B cell (primary cell): ENCODE results near the gene CHIT1. TPM values are rescaled to one million over a fixed set of nuclear protein-coding genes. Genes with fewer than 3 reads are reported as not detected.

Experiments used
- ATAC-seq: fragments of 200-7000 bp; cut with Tn5 transposase; one replicate; pipeline ENCODE4 v1.10.0; 2021; ENCODE audit warnings: low read depth, mild to moderate bottlenecking, moderate number of reproducible peaks, moderate library complexity
- CTCF ChIA-PET: fragments of 350-600 bp; sonication (Branson Sonifier 250); formaldehyde crosslinking; loops from one replicate; lab custom pipeline; 2021; ENCODE audit warnings: antibody characterized with exemption, inconsistent platforms; lab: Charles Lee
- POLR2A ChIA-PET: fragments of 350-600 bp; sonication (Branson Sonifier 250); formaldehyde crosslinking; loops from one replicate; lab custom pipeline; 2021; ENCODE audit warnings: antibody characterized with exemption; lab: Charles Lee
- DNase-seq: peaks from one replicate; pipeline ENCODE4 v3.0.0; 2013
- H2AFZ ChIP-seq: 2 replicates; pipeline ENCODE4 v1.6.1; 2012; ENCODE audit warnings: mild to moderate bottlenecking, low read depth, low read length; ENCODE audit not compliant: insufficient read depth, poor library complexity, severe bottlenecking
- H3K27ac ChIP-seq, 2 donors: 1 replicate in 1 of 2; 2 replicates in 1 of 2; pipeline ENCODE4 v1.5.1; 2012 to 2013; ENCODE audit warnings: low read length in 2 of 2, mild to moderate bottlenecking in 2 of 2, moderate library complexity in 1 of 2
- H3K27me3 ChIP-seq, 4 experiments: fragments of 200-600 bp in 1 of 4; sonication (generic) in 1 of 4; replicated peaks in 1 of 4; 1 replicate in 2 of 4; 2 replicates in 2 of 4; pipeline versions ENCODE4 v1.6.1 to v1.7.0; 2013 to 2016; ENCODE audit warnings: low read length in 3 of 4, mild to moderate bottlenecking in 2 of 4, mixed read lengths in 1 of 4, moderate library complexity in 1 of 4; ENCODE audit not compliant: insufficient read depth in 4 of 4, control insufficient read depth in 3 of 4; ENCODE audit errors: control extremely low read depth in 1 of 4
- H3K36me3 ChIP-seq, 2 experiments: replicated peaks in 1 of 2; 1 replicate in 1 of 2; 2 replicates in 1 of 2; pipeline versions ENCODE4 v1.6.1 to v1.7.1; 2013; ENCODE audit warnings: low read length in 1 of 2; ENCODE audit not compliant: insufficient read depth in 2 of 2, control insufficient read depth in 1 of 2; ENCODE audit errors: control extremely low read depth in 1 of 2, extremely low read depth in 1 of 2
- H3K4me1 ChIP-seq, 2 donors: fragments of 200-600 bp in 1 of 2; sonication (generic) in 1 of 2; 1 replicate in 1 of 2; 2 replicates in 1 of 2; pipeline versions ENCODE4 v1.5.1 to v1.6.1; 2013 to 2017; ENCODE audit warnings: low read length in 2 of 2; ENCODE audit not compliant: control insufficient read depth in 2 of 2, insufficient read depth in 2 of 2
- H3K4me2 ChIP-seq: replicated peaks from 2 replicates; pipeline ENCODE3; 2012; ENCODE audit warnings: mild to moderate bottlenecking, low read depth, low read length; ENCODE audit not compliant: poor library complexity, severe bottlenecking
- H3K4me3 ChIP-seq, 5 experiments: fragments of 200-600 bp in 1 of 5; sonication (generic) in 1 of 5; 1 replicate in 3 of 5; 2 replicates in 2 of 5; pipeline versions ENCODE4 v1.5.1 to v1.7.0; 2011 to 2016; ENCODE audit warnings: low read length in 4 of 5, mild to moderate bottlenecking in 4 of 5, low read depth in 2 of 5, control low read depth in 1 of 5, moderate library complexity in 1 of 5; ENCODE audit not compliant: insufficient read depth in 1 of 5; ENCODE audit errors: control extremely low read depth in 1 of 5, extremely low read depth in 1 of 5
- H3K79me2 ChIP-seq: fragments of 200-600 bp; sonication (generic); one replicate; pipeline ENCODE4 v1.6.0; 2016; ENCODE audit warnings: low read length; ENCODE audit not compliant: control insufficient read depth, insufficient read depth
- H3K9ac ChIP-seq: fragments of 200-600 bp; sonication (generic); 2 replicates; pipeline ENCODE4 v1.6.1; 2017; ENCODE audit warnings: mild to moderate bottlenecking, low read length, moderate library complexity
- H3K9me3 ChIP-seq, 3 donors: one replicate each; pipeline versions ENCODE4 v1.6.1 to v1.7.1; 2013; ENCODE audit warnings: low read length in 2 of 3; ENCODE audit not compliant: control insufficient read depth in 2 of 3, insufficient read depth in 1 of 3; ENCODE audit errors: control extremely low read depth in 1 of 3
- H4K20me1 ChIP-seq: 2 replicates; pipeline ENCODE4 v1.6.0; 2012; ENCODE audit warnings: mild to moderate bottlenecking, low read length; ENCODE audit not compliant: insufficient read depth, control insufficient read depth, poor library complexity, severe bottlenecking
- H3K27ac Mint-ChIP-seq: one replicate; pipeline ENCODE4 v1.8.0; 2021; ENCODE audit warnings: mixed read lengths
- H3K27me3 Mint-ChIP-seq: one replicate; pipeline ENCODE4 v1.8.0; 2021; ENCODE audit warnings: mixed read lengths
- H3K4me1 Mint-ChIP-seq: one replicate; pipeline ENCODE4 v1.8.0; 2021; ENCODE audit warnings: mixed read lengths
- H3K4me3 Mint-ChIP-seq: one replicate; pipeline ENCODE4 v1.8.0; 2021; ENCODE audit warnings: mixed read lengths
- H3K9me3 Mint-ChIP-seq: one replicate; pipeline ENCODE4 v1.8.0; 2022; ENCODE audit warnings: mixed read lengths; ENCODE audit not compliant: insufficient read depth
- EZH2 ChIP-seq: IDR thresholded peaks from 2 replicates; pipeline ENCODE4 v1.6.1; 2012; ENCODE audit warnings: borderline replicate concordance, low read depth, mild to moderate bottlenecking, moderate library complexity, low read length; ENCODE audit not compliant: insufficient read depth, poor library complexity, severe bottlenecking
- WGBS: methylation state at CpG from one replicate; pipeline ENCODE4 v1.1.5; 2013; ENCODE audit warnings: missing lambda C conversion rate; ENCODE audit not compliant: insufficient coverage; 5-methylcytosine and 5-hydroxymethylcytosine counted together
- intact Hi-C: fragments of 100-400 bp; cut with micrococcal nuclease; formaldehyde crosslinking; loops from one replicate; pipeline ENCODE4 v1.10.0; 2022
- polyA plus RNA-seq: library from polyadenylated mRNA; depleted of rRNA; stranded (reverse); fragments of >200 nt; gene quantifications from 2 replicates; pipeline ENCODE4 v1.2.3, GENCODE V29; 2012
- total RNA-seq, 2 donors: library from RNA; stranded (reverse); fragments of 120-200 nt in 1 of 2; gene quantifications; 1 replicate in 1 of 2; 2 replicates in 1 of 2; pipeline versions ENCODE4 v1.2.3 to v1.2.4, GENCODE V29; 2013 to 2022
- TF ChIP-seq, protein P1 (sequence below): fragments of 200-600 bp; IDR thresholded peaks from one replicate; pipeline ENCODE4 v1.8.0; 2022; ENCODE audit warnings: antibody characterized with exemption, mild to moderate bottlenecking

The CHIT1 gene
- total and polyA plus RNA-seq, 2 donors (not counting 1 experiment from before 2014, with no cell fraction given): 2.0 to 8.2 TPM

DNA sequence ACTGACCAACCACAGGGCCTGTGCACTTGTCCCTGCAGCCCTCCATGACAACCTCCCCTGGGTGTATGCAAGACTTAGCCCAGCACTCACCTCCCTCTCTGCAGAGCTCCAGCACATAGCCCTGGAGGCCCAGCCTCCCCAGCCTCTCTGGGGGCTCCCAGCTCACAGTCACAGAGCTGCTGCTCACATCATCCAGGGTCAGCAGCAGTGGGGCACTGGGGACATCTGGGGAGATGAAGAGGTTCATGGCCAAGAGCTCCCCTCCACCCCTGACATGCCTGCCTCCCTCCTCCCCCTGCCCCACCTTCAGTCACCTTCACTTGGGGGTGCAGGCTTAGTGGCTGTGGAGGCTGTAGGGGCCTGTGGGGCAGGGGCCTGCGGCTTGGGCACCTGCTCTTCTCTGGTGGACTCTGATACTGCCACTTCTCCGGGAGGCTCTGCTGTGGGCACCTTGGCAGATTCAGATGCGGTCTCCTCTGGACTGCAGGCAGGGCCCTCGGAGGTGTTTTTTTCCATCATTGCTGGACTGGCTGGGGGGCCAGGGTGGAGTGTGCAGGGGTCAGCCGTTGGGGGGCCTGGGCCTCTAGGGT is 54.1 kb downstream of the CHIT1 start, which contains the start of gene MYBPH:
MYBPH (minus strand) TSS at position 590 of the 590 bp plus-strand sequence; CDS start at position 519, 71 bp downstream.
- peaks cover 0 to 8% of the 10 kb centered on the region in 2 donors for H3K4me1 ChIP-seq
- H3K4me2 ChIP-seq: no peak within 1 kb of the TSS
- Mint-ChIP-seq H3K4me1 (peaks cover 1% of the 10 kb centered on the region), H3K4me3 (no peak within 1 kb of the TSS), H3K27me3 (peaks cover 6% of the 10 kb centered on the region), H3K9me3 (no peaks in the 10 kb centered on the region), H3K27ac (no peak within 1 kb of the TSS)
- no peaks in the 10 kb centered on the region for H4K20me1 ChIP-seq
- no peak within 1 kb of the TSS for H3K9ac ChIP-seq
- 57% methylated on average over 4 of the region's 5 CpGs for whole genome bisulfite sequencing
- no peak within 1 kb of the TSS for H3K27ac ChIP-seq
- ATAC-seq: no peak
- ChIA-PET POLR2A (no interaction called here), CTCF (no interaction called here)
- H3K79me2 ChIP-seq: no peaks in the 10 kb centered on the region
- intact Hi-C loops: no loop called here
- H2AFZ ChIP-seq: no peak within 1 kb of the TSS
- peaks cover 0 to 7% (median 0%) of the 10 kb centered on the region in 3 donors for H3K9me3 ChIP-seq
- no peak for TF ChIP-seq EZH2
- TF ChIP-seq, protein P1, sequence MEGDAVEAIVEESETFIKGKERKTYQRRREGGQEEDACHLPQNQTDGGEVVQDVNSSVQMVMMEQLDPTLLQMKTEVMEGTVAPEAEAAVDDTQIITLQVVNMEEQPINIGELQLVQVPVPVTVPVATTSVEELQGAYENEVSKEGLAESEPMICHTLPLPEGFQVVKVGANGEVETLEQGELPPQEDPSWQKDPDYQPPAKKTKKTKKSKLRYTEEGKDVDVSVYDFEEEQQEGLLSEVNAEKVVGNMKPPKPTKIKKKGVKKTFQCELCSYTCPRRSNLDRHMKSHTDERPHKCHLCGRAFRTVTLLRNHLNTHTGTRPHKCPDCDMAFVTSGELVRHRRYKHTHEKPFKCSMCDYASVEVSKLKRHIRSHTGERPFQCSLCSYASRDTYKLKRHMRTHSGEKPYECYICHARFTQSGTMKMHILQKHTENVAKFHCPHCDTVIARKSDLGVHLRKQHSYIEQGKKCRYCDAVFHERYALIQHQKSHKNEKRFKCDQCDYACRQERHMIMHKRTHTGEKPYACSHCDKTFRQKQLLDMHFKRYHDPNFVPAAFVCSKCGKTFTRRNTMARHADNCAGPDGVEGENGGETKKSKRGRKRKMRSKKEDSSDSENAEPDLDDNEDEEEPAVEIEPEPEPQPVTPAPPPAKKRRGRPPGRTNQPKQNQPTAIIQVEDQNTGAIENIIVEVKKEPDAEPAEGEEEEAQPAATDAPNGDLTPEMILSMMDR: no peak
- DNase-seq: no peak
- no peaks in the 10 kb centered on the region for H3K36me3 ChIP-seq
- peaks cover 0 to 6% (median 0%) of the 10 kb centered on the region in 4 experiments for H3K27me3 ChIP-seq
- H3K4me3 ChIP-seq: no peak within 1 kb of the TSS

DNA sequence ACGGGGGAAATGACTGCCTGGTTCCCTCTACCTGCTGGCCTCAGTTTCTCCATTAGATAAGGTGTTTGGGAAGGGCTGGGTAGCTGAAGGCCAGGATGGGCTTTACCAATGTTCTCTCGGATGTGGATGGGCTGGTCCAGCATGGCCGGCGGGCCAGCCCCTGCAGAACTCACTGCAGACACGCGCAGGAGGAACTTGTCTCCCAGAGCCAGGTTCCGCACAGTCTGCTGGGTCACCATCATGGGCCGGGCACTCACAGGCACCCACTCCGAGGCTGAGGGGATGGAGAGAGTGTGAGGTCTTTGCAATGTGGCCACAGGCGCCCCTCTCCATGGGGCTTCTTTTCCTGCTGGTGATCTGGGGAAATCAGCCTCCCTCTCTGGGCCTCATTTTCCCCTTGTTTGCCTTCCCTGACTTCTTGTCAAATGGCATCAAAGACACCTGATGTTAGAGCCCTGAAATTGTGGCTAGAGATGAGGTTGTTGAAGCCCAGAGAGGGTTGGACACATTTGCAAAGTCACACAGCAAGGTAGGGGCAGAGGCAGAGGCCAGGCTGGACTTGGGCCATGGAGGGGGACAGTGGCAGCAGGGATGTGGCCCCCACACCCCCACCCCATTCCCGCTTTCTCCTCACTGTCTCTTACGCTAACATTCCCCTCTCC is 55.0 kb downstream of the CHIT1 start:
- intact Hi-C loops: no loop called here
- H3K4me3 Mint-ChIP-seq: no peak overlapping the region
- Histone ChIP-seq H3K36me3 (no peaks in the 10 kb centered on the region), H3K9me3 (peaks cover 0 to 7% (median 0%) of the 10 kb centered on the region in 3 donors), H2AFZ (no peak overlapping the region), H3K4me2 (no peak overlapping the region), H4K20me1 (no peaks in the 10 kb centered on the region), H3K27me3 (peaks cover 0 to 6% (median 0%) of the 10 kb centered on the region in 4 experiments), H3K27ac (no peak overlapping the region), H3K4me1 (peaks cover 0 to 8% of the 10 kb centered on the region in 2 donors), H3K4me3 (no peak overlapping the region), H3K79me2 (no peaks in the 10 kb centered on the region), H3K9ac (no peak overlapping the region)
- ATAC-seq: no peak
- peaks cover 3% of the 10 kb centered on the region for H3K27me3 Mint-ChIP-seq
- TF ChIP-seq EZH2: no peak
- DNase-seq: no peak
- POLR2A ChIA-PET: no interaction called here
- peaks cover 1% of the 10 kb centered on the region for H3K4me1 Mint-ChIP-seq
- 92% methylated on average over 11 of the region's 12 CpGs for WGBS
- no peak overlapping the region for H3K27ac Mint-ChIP-seq
- CTCF ChIA-PET: no interaction called here
- no peaks in the 10 kb centered on the region for H3K9me3 Mint-ChIP-seq
